Heart left ventricle (tissue), 16 donors: Measurements from ENCODE around the gene SLX4. TPM values are rescaled to one million over a fixed set of nuclear protein-coding genes. Genes with fewer than 3 reads are reported as not detected.

Source experiments
- ATAC-seq, 4 donors: fragments of 200-7000 bp; cut with Tn5 transposase; one replicate each; pipeline ENCODE4 v1.9.1; 2020 to 2022; ENCODE audit warnings: moderate library complexity in 4 of 4, mild to moderate bottlenecking in 3 of 4, moderate number of reproducible peaks in 1 of 4
- DNase-seq, 5 donors: peaks; one replicate each; pipeline ENCODE4 v3.0.0-alpha.2; 2020
- H3K27ac ChIP-seq, 12 donors: fragments of 200-600 bp; sonication (generic) in 4 of 12; one replicate each; pipeline versions ENCODE4 v1.5.0 to v1.8.0; 2016 to 2022; ENCODE audit warnings: mild to moderate bottlenecking in 2 of 12
- H3K27me3 ChIP-seq, 9 donors: fragments of 200-600 bp; sonication (generic) in 2 of 9; one replicate each; pipeline versions ENCODE4 v1.5.1 to v1.8.0; 2016 to 2022; ENCODE audit warnings: mild to moderate bottlenecking in 3 of 9
- H3K36me3 ChIP-seq, 9 donors: fragments of 200-600 bp; sonication (generic) in 2 of 9; one replicate each; pipeline versions ENCODE4 v1.5.0 to v1.8.0; 2018 to 2022; ENCODE audit warnings: mild to moderate bottlenecking in 2 of 9
- H3K4me1 ChIP-seq, 12 donors: fragments of 200-600 bp; sonication (generic) in 4 of 12; one replicate each; pipeline versions ENCODE4 v1.5.0 to v1.8.0; 2016 to 2022; ENCODE audit warnings: mild to moderate bottlenecking in 3 of 12
- H3K4me3 ChIP-seq, 12 donors: fragments of 200-600 bp; sonication (generic) in 4 of 12; one replicate each; pipeline versions ENCODE4 v1.5.0 to v1.8.0; 2017 to 2022; ENCODE audit warnings: mild to moderate bottlenecking in 9 of 12, moderate library complexity in 4 of 12
- H3K9me3 ChIP-seq, 12 donors: fragments of 200-600 bp; sonication (generic) in 4 of 12; one replicate each; pipeline versions ENCODE4 v1.5.0 to v1.8.0; 2016 to 2022; ENCODE audit warnings: mild to moderate bottlenecking in 1 of 12
- CTCF ChIP-seq, 12 donors: fragments of 200-600 bp; sonication (generic) in 4 of 12; IDR thresholded peaks; one replicate each; pipeline versions ENCODE4 v1.5.0 to v1.8.0; 2018 to 2022; ENCODE audit warnings: antibody characterized with exemption in 12 of 12, mild to moderate bottlenecking in 5 of 12
- POLR2A ChIP-seq, 2 donors: fragments of 450-650 bp; IDR thresholded peaks; one replicate each; pipeline ENCODE4 v1.6.1; 2017; ENCODE audit warnings: antibody characterized with exemption in 2 of 2, mild to moderate bottlenecking in 2 of 2, moderate library complexity in 2 of 2
- whole genome bisulfite sequencing, 4 donors: extraction: QIAGEN DNeasy Blood & Tissue Kit in 2 of 4; methylation state at CpG; one replicate each; pipeline versions ENCODE4 v1.1.5 to v1.1.7; 2013 to 2018; 5-methylcytosine and 5-hydroxymethylcytosine counted together
- intact Hi-C, 10 donors: fragments of 100-400 bp; cut with DNase I; formaldehyde crosslinking; loops; one replicate each; pipeline versions ENCODE4 v1.11.1 to v1.14.2; 2022
- polyA plus RNA-seq, 2 donors: library from polyadenylated mRNA; stranded (reverse); fragments of 200-250 nt; gene quantifications; one replicate each; pipeline ENCODE4 v1.2.3, GENCODE V29; 2013
- total RNA-seq, 9 donors: library from RNA; depleted of rRNA in 2 of 9; stranded (reverse); fragments of >200 nt in 2 of 9; fragmentation: NEBNext Ultra II Directional in 3 of 9; extraction: Animal tissue kit (Norgen Biotek cat#: 25700) in 3 of 9; gene quantifications; one replicate each; pipeline versions ENCODE4 v1.1.0 to v1.2.4, GENCODE V29; 2016 to 2023
- donor health status: ischemic (EF 13 %, LVEDD 7.1; RV severe dilation, severe dysfunction).
- donor health status: healthy with polysubstance abuse.
- donor health status: DM: no; HTN: yes; CAD: no.
- donor health status: DM: no; HTN: no; CAD: no.
- donor health status: ischemic (EF 25% LVEDD 6.9; RV normal size, moderate dysfunction).
- donor health status: ischemic (EF 25% LVEDD 5.7; RV mildly dilated, moderate dysfunction).
- donor health status: healthy.
- donor health status: DM: yes; HTN: yes; CAD: no.
- donor health status: ischemic (EF 35%, LVEDD 5.7; RV mildly dilated, moderate dysfunction).
- donor health status: nonischemic (EF 11% LVEDD 7.7; RV severe dilation, severe dysfunction).
- donor health status: DM: yes; HTN: yes; CAD: no.
- donor health status: PGD.
- donor health status: ischemic (EF 29% LVEDD 5.4; RV normal size, mild dysfunction).
- donor health status: nonischemic (EF 23%, LVEDD 6.1; RV moderate dilation, normal function).

The SLX4 gene
- total and polyA plus RNA-seq, 11 donors = 2.0 to 4.7 (median 3.1) TPM

- no peak overlapping the region for H3K4me3 ChIP-seq
- 84 to 88% (median 87%) methylated on average over 4 of the region's 4 CpGs for whole genome bisulfite sequencing, 4 donors
- peak overlapping the region in 1 of 12 donors; percentile 17 for H3K27ac ChIP-seq
- no peaks in the 10 kb centered on the region for H3K36me3 ChIP-seq
- H3K9me3 ChIP-seq = no peaks in the 10 kb centered on the region
- TF ChIP-seq CTCF (IDR thresholded peaks at IDR 0.05) (no peak), POLR2A (IDR thresholded peaks at IDR 0.05) (no peak)
- no peak for ATAC-seq
- DNase-seq = no peak
- intact Hi-C loops = loop anchor here in 1 of 10 donors (10.0 kb wide), 1 partner anchor 101 kb away; no protein-coding TSS in a partner anchor
- H3K27me3 ChIP-seq = no peaks in the 10 kb centered on the region
- peaks cover 0 to 21% (median 0%) of the 10 kb centered on the region in 12 donors for H3K4me1 ChIP-seq
Observed at GRCh38 chr16:3625911-3626732, 14.7 kb upstream of the SLX4 start.

- intact Hi-C loops = loop anchor here in 1 of 10 donors (10.0 kb wide), 1 partner anchor 101 kb away; no protein-coding TSS in a partner anchor
- Histone ChIP-seq H3K36me3 (peaks cover 0 to 4% (median 0%) of the 10 kb centered on the region in 9 donors), H3K27me3 (no peaks in the 10 kb centered on the region), H3K9me3 (no peaks in the 10 kb centered on the region), H3K27ac (no peak overlapping the region), H3K4me1 (peaks cover 0 to 21% (median 0%) of the 10 kb centered on the region in 12 donors), H3K4me3 (no peak overlapping the region)
- no peak for DNase-seq
- WGBS, 4 donors = 91 to 95% (median 93%) methylated on average over 5 of the region's 5 CpGs
- TF ChIP-seq CTCF (IDR thresholded peaks at IDR 0.05) = no peak
- no peak for TF ChIP-seq POLR2A (IDR thresholded peaks at IDR 0.05)
- ATAC-seq = no peak
Observed at GRCh38 chr16:3625331-3625730, 13.9 kb upstream of the SLX4 start.

- DNase-seq (no peak), ATAC-seq (no peak)
- 92 to 98% (median 96%) methylated on average over 3 of the region's 3 CpGs for WGBS, 4 donors
- no peaks in the 10 kb centered on the region for H3K27me3 ChIP-seq
- H3K9me3 ChIP-seq = no peaks in the 10 kb centered on the region
- H3K4me3 ChIP-seq = no peak overlapping the region
- no peak overlapping the region for H3K27ac ChIP-seq
- H3K36me3 ChIP-seq = peaks cover 0 to 7% (median 0%) of the 10 kb centered on the region in 9 donors
- peaks cover 0 to 21% (median 0%) of the 10 kb centered on the region in 12 donors for H3K4me1 ChIP-seq
- intact Hi-C loops = loop anchor here in 1 of 10 donors (10.0 kb wide), 1 partner anchor 99 kb away; no protein-coding TSS in a partner anchor
- TF ChIP-seq POLR2A (IDR thresholded peaks at IDR 0.05) = no peak
- TF ChIP-seq CTCF (IDR thresholded peaks at IDR 0.05) = no peak
Observed at GRCh38 chr16:3623642-3624041, 12.2 kb upstream of the SLX4 start.

- Histone ChIP-seq H3K4me3 (no peak overlapping the region), H3K9me3 (no peaks in the 10 kb centered on the region), H3K27me3 (no peaks in the 10 kb centered on the region), H3K4me1 (no peaks in the 10 kb centered on the region), H3K36me3 (peaks cover 0 to 13% (median 0%) of the 10 kb centered on the region in 9 donors), H3K27ac (no peak overlapping the region)
- TF ChIP-seq POLR2A (IDR thresholded peaks at IDR 0.05) = no peak
- TF ChIP-seq CTCF (IDR thresholded peaks at IDR 0.05) = no peak
- DNase-seq = no peak
- no peak for ATAC-seq
- intact Hi-C loops = loop anchor here in 2 of 10 donors (10.0 kb wide), 3 partner anchors 64 to 256 kb away; no protein-coding TSS in a partner anchor
- 83 to 92% (median 90%) methylated on average over 3 of the region's 3 CpGs for whole genome bisulfite sequencing, 4 donors
Observed at GRCh38 chr16:3618769-3619141, 7.3 kb upstream of the SLX4 start.
